GM23338 (cell line): ENCODE measurements around the gene MTHFD1L. TPM values are rescaled to one million over a fixed set of nuclear protein-coding genes. Genes with fewer than 3 reads are reported as not detected.

Source experiments
- ATAC-seq: fragments of 200-7000 bp; cut with Tn5 transposase; 3 replicates; pipeline ENCODE4 v1.9.1; 2020
- DNase-seq: peaks from one replicate; pipeline ENCODE4 v3.0.0-alpha.2; 2015; ENCODE audit warnings: low spot score
- H2AFZ ChIP-seq: fragments of 200-600 bp; sonication (generic); 2 replicates; pipeline ENCODE4 v1.8.0; 2016; ENCODE audit warnings: antibody characterized with exemption, mild to moderate bottlenecking, moderate library complexity
- H3F3A ChIP-seq: fragments of 200-600 bp; sonication (generic); replicated peaks from 2 replicates; pipeline ENCODE4 v1.8.0; 2017; ENCODE audit warnings: antibody characterized with exemption, mixed run types, low read depth
- H3K27ac ChIP-seq: fragments of 200-600 bp; sonication (generic); 2 replicates; pipeline ENCODE4 v1.6.1; 2016; ENCODE audit warnings: low read depth
- H3K27me3 ChIP-seq: fragments of 200-600 bp; sonication (generic); 2 replicates; pipeline ENCODE4 v1.8.0; 2016; ENCODE audit warnings: mild to moderate bottlenecking, mixed run types, moderate library complexity; ENCODE audit not compliant: insufficient read depth
- H3K36me3 ChIP-seq: fragments of 200-600 bp; sonication (generic); 2 replicates; pipeline ENCODE4 v1.8.0; 2016; ENCODE audit warnings: mild to moderate bottlenecking; ENCODE audit not compliant: insufficient read depth
- H3K4me1 ChIP-seq: fragments of 200-600 bp; sonication (generic); 2 replicates; pipeline ENCODE4 v1.8.0; 2016; ENCODE audit warnings: mild to moderate bottlenecking, moderate library complexity; ENCODE audit not compliant: insufficient read depth
- H3K4me2 ChIP-seq: fragments of 200-600 bp; sonication (generic); 2 replicates; pipeline ENCODE4 v1.7.1; 2017; ENCODE audit warnings: mixed run types
- H3K4me3 ChIP-seq: fragments of 200-600 bp; sonication (generic); 2 replicates; pipeline ENCODE4 v1.6.1; 2016; ENCODE audit warnings: mixed run types
- H3K79me2 ChIP-seq: fragments of 200-600 bp; sonication (generic); replicated peaks from 2 replicates; pipeline ENCODE4 v1.8.0; 2017; ENCODE audit warnings: mild to moderate bottlenecking; ENCODE audit not compliant: insufficient read depth
- H3K9me2 ChIP-seq: fragments of 200-600 bp; sonication (generic); 2 replicates; pipeline ENCODE4 v1.8.0; 2017; ENCODE audit not compliant: insufficient read depth
- H4K20me1 ChIP-seq: fragments of 200-600 bp; sonication (generic); replicated peaks from 2 replicates; pipeline ENCODE4 v1.8.0; 2017; ENCODE audit warnings: mild to moderate bottlenecking; ENCODE audit not compliant: insufficient read depth
- H3K27ac Mint-ChIP-seq: 2 replicates; pipeline ENCODE4 v1.8.0; 2020; ENCODE audit warnings: inconsistent platforms, mild to moderate bottlenecking, moderate library complexity, mixed read lengths
- H3K27me3 Mint-ChIP-seq: 3 replicates; pipeline ENCODE4 v1.8.0; 2022; ENCODE audit warnings: low read depth, mild to moderate bottlenecking, moderate library complexity, mixed read lengths, inconsistent platforms; ENCODE audit not compliant: insufficient read depth, poor library complexity
- H3K36me3 Mint-ChIP-seq: 3 replicates; pipeline ENCODE4 v1.8.0; 2021; ENCODE audit warnings: low read depth, mild to moderate bottlenecking, inconsistent platforms, moderate library complexity, mixed read lengths
- H3K4me1 Mint-ChIP-seq: 3 replicates; pipeline ENCODE4 v1.8.0; 2020; ENCODE audit warnings: mild to moderate bottlenecking, inconsistent platforms, mixed read lengths
- H3K4me3 Mint-ChIP-seq: 3 replicates; pipeline ENCODE4 v1.8.0; 2021; ENCODE audit warnings: moderate library complexity, mild to moderate bottlenecking, inconsistent platforms, mixed read lengths
- H3K9me3 Mint-ChIP-seq: 3 replicates; pipeline ENCODE4 v1.8.0; 2020; ENCODE audit warnings: moderate library complexity, mild to moderate bottlenecking, inconsistent platforms, mixed read lengths
- CREB1 ChIP-seq: fragments of 250-450 bp; sonication (Bioruptor Pico); IDR thresholded peaks from 2 replicates; pipeline ENCODE4 v1.5.0; 2020; ENCODE audit warnings: low read depth, mild to moderate bottlenecking, moderate library complexity
- EZH2 ChIP-seq: fragments of 200-600 bp; sonication (generic); IDR thresholded peaks from one replicate; pipeline ENCODE4 v1.8.0; 2017; ENCODE audit warnings: antibody characterized with exemption, mild to moderate bottlenecking, low read depth; ENCODE audit not compliant: unreplicated experiment
- EZH2phosphoT487 ChIP-seq: fragments of 200-600 bp; sonication (generic); IDR thresholded peaks from one replicate; pipeline ENCODE4 v1.8.1; 2018; ENCODE audit warnings: antibody characterized with exemption; ENCODE audit not compliant: unreplicated experiment
- JUNB ChIP-seq: IDR thresholded peaks from one replicate; pipeline ENCODE4 v1.6.1; 2016; ENCODE audit warnings: antibody characterized with exemption; ENCODE audit not compliant: unreplicated experiment
- NANOG ChIP-seq: IDR thresholded peaks from 2 replicates; pipeline ENCODE4 v1.6.1; 2016; ENCODE audit warnings: antibody characterized with exemption, borderline replicate concordance
- POLR2AphosphoS5 ChIP-seq: IDR thresholded peaks from 2 replicates; pipeline ENCODE4 v1.6.1; 2016; ENCODE audit warnings: antibody characterized with exemption, low read depth
- STAT1 ChIP-seq: IDR thresholded peaks from one replicate; pipeline ENCODE4 v1.6.1; 2016; ENCODE audit warnings: antibody characterized with exemption; ENCODE audit not compliant: unreplicated experiment
- ZNF114 ChIP-seq: fragments of 250-450 bp; sonication (Bioruptor Pico); IDR thresholded peaks from 2 replicates; pipeline ENCODE4 v1.5.0; 2020; ENCODE audit warnings: mild to moderate bottlenecking, moderate library complexity
- ZNF331 ChIP-seq: fragments of 250-450 bp; sonication (Bioruptor Pico); IDR thresholded peaks from 2 replicates; pipeline ENCODE4 v1.5.0; 2020; ENCODE audit warnings: low read depth, mild to moderate bottlenecking, moderate library complexity
- polyA plus RNA-seq: library from polyadenylated mRNA; unstranded; fragments of >200 nt; fragmentation: Nextera tagmentation; extraction: Ambion mirVana; gene quantifications from 2 replicates; pipeline ENCODE4 v1.2.1, GENCODE V29; 2016
- total RNA-seq: library from RNA; depleted of rRNA; stranded (reverse); fragments of >200 nt; shearing (Covaris generic); gene quantifications from 2 replicates; pipeline ENCODE4 v1.2.3, GENCODE V29; 2014
- TF ChIP-seq, protein P1 (sequence below), 2 experiments: fragments of 200-600 bp in 1 of 2; sonication (generic) in 1 of 2; conservative IDR thresholded peaks; 2 replicates each; pipeline versions ENCODE4 v1.5.1 to v1.6.1; 2016 to 2017; ENCODE audit warnings: antibody characterized with exemption in 2 of 2, low read depth in 2 of 2, mild to moderate bottlenecking in 2 of 2, moderate library complexity in 1 of 2
- TF ChIP-seq, protein P2 (sequence below): IDR thresholded peaks from 2 replicates; pipeline ENCODE4 v1.6.1; 2016; ENCODE audit warnings: antibody characterized with exemption
- TF ChIP-seq, protein P3 (sequence below): fragments of 250-450 bp; sonication (Bioruptor Pico); IDR thresholded peaks from 2 replicates; pipeline ENCODE4 v1.5.0; 2020; ENCODE audit warnings: mild to moderate bottlenecking, moderate library complexity
- TF ChIP-seq, protein P4 (sequence below): IDR thresholded peaks from one replicate; pipeline ENCODE4 v1.6.1; 2018; ENCODE audit warnings: antibody characterized with exemption; ENCODE audit not compliant: unreplicated experiment

Gene MTHFD1L
- total and polyA plus RNA-seq, 2 experiments from 2014 or later: 53.2 to 66.8 TPM

DNA sequence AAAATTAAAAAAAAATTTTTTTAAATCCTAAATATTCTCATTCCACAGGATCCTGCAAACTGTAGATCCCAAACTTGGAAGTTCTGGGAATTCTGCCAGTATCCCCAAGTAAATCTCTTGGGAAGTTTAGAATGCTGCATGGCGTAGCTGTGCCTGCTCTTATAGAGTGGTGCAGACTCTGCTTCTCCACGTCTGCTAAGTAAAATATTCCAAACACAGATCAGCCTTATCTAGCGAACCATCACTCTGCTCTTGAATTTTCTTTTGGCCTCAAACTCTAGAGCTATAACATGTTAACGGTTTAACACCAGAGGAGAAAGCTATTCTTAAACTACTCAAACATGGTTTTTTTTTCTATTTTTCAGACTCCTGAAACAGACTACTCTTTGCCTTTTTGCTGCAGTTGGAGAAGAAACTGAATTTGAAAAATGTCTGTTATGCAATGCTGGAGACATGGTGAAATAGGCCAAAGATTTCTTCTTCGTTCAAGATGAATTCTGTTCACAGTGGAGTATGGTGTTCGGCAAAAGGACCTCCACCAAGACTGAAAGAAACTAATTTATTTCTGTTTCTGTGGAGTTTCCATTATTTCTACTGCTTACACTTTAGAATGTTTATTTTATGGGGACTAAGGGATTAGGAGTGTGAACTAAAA, 235.8 kb downstream of the MTHFD1L start:
- peaks cover 4% of the 10 kb centered on the region; the same call in 1 of the 2 replicates for H3K4me1 ChIP-seq
- H3K27ac ChIP-seq: peak overlapping the region; percentile 5; the same call in 1 of the 2 replicates
- no peak overlapping the region for H2AFZ ChIP-seq
- Mint-ChIP-seq H3K9me3 (no peaks in the 10 kb centered on the region), H3K4me1 (peaks cover 9% of the 10 kb centered on the region; the same call in 1 of the 3 replicates), H3K27me3 (peaks cover 3% of the 10 kb centered on the region), H3K4me3 (no peak overlapping the region), H3K36me3 (peaks cover 17% of the 10 kb centered on the region), H3K27ac (0 out of 2 replicates have a peak overlapping the region, but pooled peaks have one; percentile 5)
- H3K79me2 ChIP-seq: no peaks in the 10 kb centered on the region
- no peak for TF ChIP-seq ZNF114
- no peak for TF ChIP-seq EZH2phosphoT487
- TF ChIP-seq NANOG: no peak
- no peak for TF ChIP-seq POLR2AphosphoS5
- TF ChIP-seq, protein P1, sequence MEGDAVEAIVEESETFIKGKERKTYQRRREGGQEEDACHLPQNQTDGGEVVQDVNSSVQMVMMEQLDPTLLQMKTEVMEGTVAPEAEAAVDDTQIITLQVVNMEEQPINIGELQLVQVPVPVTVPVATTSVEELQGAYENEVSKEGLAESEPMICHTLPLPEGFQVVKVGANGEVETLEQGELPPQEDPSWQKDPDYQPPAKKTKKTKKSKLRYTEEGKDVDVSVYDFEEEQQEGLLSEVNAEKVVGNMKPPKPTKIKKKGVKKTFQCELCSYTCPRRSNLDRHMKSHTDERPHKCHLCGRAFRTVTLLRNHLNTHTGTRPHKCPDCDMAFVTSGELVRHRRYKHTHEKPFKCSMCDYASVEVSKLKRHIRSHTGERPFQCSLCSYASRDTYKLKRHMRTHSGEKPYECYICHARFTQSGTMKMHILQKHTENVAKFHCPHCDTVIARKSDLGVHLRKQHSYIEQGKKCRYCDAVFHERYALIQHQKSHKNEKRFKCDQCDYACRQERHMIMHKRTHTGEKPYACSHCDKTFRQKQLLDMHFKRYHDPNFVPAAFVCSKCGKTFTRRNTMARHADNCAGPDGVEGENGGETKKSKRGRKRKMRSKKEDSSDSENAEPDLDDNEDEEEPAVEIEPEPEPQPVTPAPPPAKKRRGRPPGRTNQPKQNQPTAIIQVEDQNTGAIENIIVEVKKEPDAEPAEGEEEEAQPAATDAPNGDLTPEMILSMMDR (conservative IDR thresholded peaks at IDR 0.05; ENCODE audit: low read depth in 2 of 2): no peak
- no peak for TF ChIP-seq CREB1
- TF ChIP-seq, protein P2, sequence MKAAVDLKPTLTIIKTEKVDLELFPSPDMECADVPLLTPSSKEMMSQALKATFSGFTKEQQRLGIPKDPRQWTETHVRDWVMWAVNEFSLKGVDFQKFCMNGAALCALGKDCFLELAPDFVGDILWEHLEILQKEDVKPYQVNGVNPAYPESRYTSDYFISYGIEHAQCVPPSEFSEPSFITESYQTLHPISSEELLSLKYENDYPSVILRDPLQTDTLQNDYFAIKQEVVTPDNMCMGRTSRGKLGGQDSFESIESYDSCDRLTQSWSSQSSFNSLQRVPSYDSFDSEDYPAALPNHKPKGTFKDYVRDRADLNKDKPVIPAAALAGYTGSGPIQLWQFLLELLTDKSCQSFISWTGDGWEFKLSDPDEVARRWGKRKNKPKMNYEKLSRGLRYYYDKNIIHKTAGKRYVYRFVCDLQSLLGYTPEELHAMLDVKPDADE: no peak
- no peak for TF ChIP-seq JUNB
- TF ChIP-seq ZNF331: no peak
- TF ChIP-seq, protein P3, sequence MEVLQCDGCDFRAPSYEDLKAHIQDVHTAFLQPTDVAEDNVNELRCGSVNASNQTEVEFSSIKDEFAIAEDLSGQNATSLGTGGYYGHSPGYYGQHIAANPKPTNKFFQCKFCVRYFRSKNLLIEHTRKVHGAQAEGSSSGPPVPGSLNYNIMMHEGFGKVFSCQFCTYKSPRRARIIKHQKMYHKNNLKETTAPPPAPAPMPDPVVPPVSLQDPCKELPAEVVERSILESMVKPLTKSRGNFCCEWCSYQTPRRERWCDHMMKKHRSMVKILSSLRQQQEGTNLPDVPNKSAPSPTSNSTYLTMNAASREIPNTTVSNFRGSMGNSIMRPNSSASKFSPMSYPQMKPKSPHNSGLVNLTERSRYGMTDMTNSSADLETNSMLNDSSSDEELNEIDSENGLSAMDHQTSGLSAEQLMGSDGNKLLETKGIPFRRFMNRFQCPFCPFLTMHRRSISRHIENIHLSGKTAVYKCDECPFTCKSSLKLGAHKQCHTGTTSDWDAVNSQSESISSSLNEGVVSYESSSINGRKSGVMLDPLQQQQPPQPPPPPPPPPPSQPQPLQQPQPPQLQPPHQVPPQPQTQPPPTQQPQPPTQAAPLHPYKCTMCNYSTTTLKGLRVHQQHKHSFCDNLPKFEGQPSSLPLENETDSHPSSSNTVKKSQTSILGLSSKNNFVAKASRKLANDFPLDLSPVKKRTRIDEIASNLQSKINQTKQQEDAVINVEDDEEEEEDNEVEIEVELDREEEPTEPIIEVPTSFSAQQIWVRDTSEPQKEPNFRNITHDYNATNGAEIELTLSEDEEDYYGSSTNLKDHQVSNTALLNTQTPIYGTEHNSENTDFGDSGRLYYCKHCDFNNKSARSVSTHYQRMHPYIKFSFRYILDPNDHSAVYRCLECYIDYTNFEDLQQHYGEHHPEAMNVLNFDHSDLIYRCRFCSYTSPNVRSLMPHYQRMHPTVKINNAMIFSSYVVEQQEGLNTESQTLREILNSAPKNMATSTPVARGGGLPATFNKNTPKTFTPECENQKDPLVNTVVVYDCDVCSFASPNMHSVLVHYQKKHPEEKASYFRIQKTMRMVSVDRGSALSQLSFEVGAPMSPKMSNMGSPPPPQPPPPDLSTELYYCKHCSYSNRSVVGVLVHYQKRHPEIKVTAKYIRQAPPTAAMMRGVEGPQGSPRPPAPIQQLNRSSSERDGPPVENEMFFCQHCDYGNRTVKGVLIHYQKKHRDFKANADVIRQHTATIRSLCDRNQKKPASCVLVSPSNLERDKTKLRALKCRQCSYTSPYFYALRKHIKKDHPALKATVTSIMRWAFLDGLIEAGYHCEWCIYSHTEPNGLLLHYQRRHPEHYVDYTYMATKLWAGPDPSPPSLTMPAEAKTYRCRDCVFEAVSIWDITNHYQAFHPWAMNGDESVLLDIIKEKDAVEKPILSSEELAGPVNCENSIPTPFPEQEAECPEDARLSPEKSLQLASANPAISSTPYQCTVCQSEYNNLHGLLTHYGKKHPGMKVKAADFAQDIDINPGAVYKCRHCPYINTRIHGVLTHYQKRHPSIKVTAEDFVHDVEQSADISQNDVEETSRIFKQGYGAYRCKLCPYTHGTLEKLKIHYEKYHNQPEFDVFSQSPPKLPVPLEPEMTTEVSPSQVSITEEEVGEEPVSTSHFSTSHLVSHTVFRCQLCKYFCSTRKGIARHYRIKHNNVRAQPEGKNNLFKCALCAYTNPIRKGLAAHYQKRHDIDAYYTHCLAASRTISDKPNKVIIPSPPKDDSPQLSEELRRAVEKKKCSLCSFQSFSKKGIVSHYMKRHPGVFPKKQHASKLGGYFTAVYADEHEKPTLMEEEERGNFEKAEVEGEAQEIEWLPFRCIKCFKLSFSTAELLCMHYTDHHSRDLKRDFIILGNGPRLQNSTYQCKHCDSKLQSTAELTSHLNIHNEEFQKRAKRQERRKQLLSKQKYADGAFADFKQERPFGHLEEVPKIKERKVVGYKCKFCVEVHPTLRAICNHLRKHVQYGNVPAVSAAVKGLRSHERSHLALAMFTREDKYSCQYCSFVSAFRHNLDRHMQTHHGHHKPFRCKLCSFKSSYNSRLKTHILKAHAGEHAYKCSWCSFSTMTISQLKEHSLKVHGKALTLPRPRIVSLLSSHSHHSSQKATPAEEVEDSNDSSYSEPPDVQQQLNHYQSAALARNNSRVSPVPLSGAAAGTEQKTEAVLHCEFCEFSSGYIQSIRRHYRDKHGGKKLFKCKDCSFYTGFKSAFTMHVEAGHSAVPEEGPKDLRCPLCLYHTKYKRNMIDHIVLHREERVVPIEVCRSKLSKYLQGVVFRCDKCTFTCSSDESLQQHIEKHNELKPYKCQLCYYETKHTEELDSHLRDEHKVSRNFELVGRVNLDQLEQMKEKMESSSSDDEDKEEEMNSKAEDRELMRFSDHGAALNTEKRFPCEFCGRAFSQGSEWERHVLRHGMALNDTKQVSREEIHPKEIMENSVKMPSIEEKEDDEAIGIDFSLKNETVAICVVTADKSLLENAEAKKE (CRISPR knock-in tag): no peak
- TF ChIP-seq, protein P4, sequence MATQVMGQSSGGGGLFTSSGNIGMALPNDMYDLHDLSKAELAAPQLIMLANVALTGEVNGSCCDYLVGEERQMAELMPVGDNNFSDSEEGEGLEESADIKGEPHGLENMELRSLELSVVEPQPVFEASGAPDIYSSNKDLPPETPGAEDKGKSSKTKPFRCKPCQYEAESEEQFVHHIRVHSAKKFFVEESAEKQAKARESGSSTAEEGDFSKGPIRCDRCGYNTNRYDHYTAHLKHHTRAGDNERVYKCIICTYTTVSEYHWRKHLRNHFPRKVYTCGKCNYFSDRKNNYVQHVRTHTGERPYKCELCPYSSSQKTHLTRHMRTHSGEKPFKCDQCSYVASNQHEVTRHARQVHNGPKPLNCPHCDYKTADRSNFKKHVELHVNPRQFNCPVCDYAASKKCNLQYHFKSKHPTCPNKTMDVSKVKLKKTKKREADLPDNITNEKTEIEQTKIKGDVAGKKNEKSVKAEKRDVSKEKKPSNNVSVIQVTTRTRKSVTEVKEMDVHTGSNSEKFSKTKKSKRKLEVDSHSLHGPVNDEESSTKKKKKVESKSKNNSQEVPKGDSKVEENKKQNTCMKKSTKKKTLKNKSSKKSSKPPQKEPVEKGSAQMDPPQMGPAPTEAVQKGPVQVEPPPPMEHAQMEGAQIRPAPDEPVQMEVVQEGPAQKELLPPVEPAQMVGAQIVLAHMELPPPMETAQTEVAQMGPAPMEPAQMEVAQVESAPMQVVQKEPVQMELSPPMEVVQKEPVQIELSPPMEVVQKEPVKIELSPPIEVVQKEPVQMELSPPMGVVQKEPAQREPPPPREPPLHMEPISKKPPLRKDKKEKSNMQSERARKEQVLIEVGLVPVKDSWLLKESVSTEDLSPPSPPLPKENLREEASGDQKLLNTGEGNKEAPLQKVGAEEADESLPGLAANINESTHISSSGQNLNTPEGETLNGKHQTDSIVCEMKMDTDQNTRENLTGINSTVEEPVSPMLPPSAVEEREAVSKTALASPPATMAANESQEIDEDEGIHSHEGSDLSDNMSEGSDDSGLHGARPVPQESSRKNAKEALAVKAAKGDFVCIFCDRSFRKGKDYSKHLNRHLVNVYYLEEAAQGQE: no peak
- TF ChIP-seq STAT1: no peak
- no peak for TF ChIP-seq EZH2
- no peaks in the 10 kb centered on the region for H3K9me2 ChIP-seq
- no peaks in the 10 kb centered on the region for H3F3A ChIP-seq
- no peak overlapping the region for H3K4me2 ChIP-seq
- no peaks in the 10 kb centered on the region for H3K27me3 ChIP-seq
- no peak for ATAC-seq
- no peak overlapping the region for H3K4me3 ChIP-seq
- no peaks in the 10 kb centered on the region; the same call in 1 of the 2 replicates for H3K36me3 ChIP-seq
- DNase-seq: no peak
- 0 out of 2 replicates have a peak, but pooled peaks cover 5% of the 10 kb centered on the region for H4K20me1 ChIP-seq
